HG02870 (cell line): ENCODE data around the gene CADPS2.
"Not testable (repeated sequence)": the region's sequence is repeated elsewhere in the genome, so short reads cannot be mapped to it uniquely, and the experiment has no call there.

Experiments used
- ATAC-seq: cut with Tn5 transposase; IDR thresholded peaks from one replicate; pipeline ENCODE4 v1.9.1; 2021; ENCODE audit warnings: mild to moderate bottlenecking, moderate library complexity; ENCODE audit not compliant: unreplicated experiment

Gene CADPS2

DNA sequence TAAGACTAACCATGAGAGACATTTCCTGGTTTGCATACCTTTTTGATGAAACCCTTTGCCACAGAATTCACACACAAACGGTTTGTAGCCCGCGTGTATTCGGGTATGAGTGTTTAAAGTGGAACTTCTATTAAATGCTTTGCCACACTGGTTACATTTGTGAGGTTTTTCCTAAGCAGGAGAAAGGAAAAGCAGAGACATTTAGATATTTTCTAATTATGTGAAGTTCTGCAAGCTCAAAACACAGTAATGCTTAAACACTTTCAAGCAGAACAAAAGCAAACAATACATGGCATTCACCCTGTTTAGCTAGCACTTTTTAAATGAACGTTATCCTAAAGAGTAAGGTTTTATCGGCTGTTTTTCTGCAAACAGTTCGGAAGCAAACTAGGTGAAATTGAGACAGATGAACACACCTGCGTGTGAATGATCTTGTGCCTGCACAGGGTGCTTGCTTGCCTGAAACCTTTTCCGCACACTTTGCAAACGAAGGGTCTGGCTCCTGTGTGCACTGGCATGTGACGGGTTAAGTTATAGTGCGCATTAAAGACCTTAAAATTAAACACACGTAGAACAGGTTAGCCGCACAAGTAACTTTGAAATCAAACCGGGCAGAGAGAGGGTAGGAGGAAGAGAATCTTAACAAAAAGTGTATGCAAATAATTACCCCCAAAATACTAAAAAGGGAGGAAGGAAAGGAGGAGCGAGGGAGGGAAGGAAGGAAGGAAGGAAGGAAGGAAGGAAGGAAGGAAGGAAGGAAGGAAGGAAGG is 583.3 kb downstream of the CADPS2 start:
- ATAC-seq: no peak

DNA sequence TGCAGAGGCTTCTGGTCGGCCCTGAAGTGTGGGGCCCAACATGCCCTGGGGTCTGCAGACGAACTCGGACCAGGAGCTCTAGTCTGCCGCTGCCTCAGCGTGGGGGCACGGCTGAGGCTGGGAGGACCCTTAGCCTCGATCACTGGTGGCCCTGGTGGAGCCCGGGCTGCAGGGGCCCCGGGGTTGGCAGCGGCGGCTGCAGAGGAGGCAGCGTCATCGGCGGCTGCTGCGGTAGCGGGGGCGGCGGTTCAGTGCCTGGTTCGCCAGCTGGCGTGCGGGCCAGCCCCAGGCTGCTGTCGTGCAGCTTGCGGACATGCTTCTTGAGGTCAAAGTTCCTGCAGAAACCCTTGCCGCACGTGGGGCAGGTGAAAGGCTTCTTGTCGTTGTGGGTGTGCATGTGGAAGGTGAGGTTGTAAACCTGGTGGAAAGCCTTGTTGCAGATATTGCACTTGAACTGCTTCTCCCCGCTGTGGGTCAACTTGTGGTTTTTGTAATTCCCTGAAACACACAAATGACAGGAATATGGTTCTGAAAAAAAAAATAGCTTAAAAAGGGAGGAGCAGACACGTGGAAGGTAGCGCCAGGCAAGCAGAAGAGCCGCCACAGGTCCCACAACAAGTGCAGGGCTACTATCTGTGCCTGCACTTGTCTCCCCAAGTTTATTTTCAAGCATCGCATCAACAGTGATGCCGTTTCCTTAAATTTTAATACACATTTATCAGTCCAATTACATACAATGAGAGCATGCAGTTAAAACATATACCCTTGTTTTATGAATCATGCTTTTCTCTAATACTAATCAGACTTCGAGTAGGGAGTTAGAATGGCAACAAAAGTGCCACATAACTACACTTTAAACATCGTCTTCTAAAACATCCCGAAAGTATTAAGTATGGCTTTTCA is 584.2 kb downstream of the CADPS2 start:
- no peak for ATAC-seq

DNA sequence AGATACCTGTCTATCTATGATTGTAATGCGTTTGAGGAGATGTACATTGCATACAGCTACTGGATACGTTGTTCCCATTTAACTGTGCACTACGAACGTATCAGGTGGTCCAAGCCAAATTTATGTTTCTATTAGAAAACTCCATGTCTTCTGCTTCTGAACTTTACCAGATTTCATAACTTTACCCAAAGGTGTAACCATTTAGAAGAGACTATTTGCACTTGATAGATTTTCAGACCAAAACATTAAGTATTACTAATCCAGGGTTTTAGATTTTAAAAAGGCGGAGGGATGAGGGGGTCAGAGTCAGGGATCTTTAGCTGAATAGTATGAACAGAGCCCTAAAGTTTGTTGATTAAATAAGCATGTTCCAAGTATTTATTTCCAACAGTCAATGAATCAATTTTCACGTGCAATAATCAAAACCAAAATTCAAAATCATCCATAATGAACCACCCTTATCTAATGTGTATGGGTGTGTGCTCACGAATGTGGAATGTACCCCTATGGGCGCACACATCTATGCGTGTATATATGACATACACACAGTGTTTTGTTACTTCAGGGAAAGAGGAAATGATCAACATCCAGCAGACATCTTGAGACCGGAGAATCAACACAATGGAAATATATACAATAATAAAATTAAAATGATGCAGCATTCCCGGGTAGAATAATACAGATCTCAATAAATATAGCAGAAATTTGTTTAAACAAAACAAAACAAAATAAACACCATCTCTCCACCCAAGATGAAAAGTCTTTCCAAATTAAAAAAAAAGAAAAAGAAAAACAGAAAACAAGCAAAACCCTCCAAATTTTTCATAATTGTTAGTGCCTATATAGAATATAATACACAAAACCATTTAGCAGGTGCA is 585.1 kb downstream of the CADPS2 start:
- ATAC-seq: no peak

DNA sequence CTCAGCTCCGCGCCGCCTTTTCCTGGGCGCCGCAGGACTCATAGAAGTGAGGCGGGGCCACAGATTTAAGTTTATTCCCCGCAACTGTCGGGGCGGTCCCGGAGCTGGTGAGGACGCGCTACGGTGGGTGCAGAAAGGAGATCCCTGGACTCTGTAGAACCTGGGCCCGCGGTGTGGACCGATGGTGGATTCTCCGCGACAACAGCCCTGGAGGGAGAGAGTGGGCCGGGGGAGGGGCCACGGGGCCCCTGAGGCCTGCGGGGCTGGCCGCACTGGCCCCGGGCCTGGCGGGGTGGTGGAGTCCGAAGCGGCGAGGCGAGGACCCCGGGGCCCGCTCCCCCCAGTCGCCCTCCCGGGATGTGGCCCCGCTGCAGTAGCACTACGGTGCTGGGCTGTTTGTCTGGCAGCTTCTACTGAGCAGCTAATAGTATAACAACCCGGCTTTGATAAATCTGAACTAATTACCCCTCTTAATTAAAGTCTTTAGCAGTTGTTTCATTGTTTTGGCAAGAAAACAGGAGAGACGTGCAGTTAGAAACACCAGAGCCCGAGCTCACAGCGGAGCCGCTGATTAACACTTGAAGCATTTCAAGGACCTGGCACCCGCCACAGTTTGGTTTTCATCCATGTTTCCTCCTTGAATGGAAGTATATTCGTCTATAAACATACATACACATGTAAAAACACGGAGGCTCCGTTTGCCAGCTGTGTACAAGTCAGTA is 585.9 kb downstream of the CADPS2 start:
- no peak for ATAC-seq

DNA sequence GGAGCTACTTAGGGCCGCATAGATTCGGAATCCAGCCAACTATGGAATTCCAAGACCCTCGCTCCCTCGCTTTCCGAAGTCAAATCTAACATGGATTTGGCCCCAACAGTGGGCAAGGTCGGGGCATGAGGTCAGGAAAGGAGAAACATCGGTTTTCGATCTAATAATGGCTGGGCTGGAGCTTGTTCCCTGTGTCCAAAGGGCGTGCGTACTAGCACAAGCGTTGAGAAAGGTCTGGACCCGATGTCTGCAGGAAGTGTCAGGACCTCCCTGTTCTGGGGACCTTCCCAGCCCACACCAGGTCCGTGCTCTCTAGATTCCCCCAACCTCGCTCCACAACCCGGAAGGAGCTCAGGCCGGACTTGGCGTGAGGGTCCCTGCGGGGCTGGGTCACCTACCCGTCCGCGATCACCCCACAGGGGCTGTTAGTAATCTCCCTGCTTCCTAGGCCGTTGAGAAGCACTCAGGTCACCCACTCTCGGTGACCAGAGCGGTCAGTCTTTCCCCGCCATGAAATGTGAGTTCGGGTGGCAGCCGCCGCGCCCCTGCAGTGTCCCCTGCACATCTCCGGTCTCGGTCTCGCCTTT is 586.5 kb downstream of the CADPS2 start:
- ATAC-seq: no peak

DNA sequence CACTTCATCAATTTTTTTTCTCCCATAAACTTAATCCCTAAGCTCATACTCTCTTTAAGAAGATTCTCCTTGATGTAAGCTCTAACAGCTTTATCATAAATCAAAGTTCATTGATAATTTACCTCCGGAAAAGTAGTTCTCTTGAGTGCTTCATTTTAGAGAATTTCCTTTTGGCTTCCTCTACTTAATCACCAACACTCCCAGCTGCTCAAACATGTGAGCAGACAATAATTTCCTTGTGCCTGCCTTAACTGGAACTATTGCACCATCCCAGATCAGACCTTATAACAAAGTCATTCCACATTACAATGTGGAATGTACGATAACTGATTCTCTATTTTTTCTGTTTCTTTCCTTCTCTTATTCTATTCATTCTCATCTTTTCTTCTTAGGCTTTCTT is 587.6 kb downstream of the CADPS2 start:
- ATAC-seq: no peak

DNA sequence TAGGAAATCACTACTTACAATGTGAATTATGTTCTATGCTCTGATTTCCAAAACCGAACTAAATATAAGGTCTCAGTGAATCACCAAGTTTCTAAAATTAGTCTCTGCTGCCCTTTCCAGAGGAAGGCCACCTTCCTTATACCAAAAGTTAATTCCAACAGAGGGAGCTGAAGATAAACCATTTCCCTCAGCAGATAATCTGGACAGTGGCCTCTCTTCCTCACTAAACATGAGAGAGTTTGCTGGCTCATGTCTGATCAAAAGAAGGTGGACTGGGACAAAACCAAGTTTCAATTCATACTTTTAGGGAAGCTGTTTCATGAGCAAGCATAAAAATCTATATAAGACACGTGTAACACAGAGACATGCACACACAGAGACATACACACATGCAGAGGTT is 588.1 kb downstream of the CADPS2 start:
- no peak for ATAC-seq

DNA sequence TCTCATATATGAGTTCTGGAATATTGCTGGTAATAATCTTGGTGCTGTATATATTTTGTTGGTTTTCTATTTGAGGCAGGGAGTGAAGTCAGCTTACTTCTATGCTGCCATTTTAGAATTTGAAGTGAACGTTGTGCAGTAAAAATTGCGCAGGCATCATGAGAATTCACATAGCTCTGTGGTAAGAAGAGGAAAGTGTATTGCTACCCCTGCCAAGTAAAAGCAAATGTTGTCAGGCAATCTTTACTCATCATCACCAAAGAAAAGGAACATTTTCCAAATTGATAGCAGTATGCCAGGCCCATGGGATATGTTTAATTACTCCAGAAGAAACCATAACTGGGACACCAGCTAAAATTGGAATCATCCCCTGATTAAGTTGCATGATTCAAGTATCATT is 595.1 kb downstream of the CADPS2 start:
- no peak for ATAC-seq

DNA sequence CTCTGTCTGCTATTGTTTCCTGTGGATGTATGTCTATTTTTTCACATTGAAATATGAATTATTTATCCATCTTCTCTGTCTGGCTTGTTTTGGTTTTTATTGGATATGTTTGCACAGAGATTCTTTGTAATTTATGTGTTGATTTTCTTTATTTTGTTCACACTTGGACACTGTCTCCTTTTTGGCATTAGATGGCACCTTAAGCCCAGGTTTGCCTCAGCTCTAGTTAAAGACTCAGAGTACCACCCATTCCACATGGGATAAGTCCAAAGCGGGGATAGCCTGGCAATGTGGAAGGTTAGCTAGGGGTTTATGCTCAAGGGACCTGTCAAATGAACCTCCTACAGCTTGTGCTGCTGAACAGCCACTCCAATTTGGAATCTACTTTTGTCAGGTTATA is 595.8 kb downstream of the CADPS2 start:
- ATAC-seq: no peak

DNA sequence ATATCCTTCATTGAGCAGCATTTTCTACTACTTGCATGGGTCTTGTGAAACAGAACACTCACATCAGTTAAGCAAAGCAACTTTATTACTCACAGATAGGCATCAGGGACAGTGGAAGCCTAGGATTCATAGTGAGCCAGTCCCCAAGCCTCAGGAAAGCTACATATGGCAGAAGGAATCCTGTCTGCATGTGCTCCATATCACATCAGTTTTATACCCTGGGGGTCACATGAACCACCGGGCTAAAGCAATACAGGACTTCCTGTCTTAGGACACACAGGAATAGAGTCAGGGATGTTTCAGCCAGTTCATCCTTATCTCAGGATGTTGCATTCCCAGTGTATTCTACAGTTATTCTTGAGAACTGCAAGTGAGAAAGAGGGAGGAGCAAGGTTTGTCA is 596.8 kb downstream of the CADPS2 start:
- no peak for ATAC-seq

DNA sequence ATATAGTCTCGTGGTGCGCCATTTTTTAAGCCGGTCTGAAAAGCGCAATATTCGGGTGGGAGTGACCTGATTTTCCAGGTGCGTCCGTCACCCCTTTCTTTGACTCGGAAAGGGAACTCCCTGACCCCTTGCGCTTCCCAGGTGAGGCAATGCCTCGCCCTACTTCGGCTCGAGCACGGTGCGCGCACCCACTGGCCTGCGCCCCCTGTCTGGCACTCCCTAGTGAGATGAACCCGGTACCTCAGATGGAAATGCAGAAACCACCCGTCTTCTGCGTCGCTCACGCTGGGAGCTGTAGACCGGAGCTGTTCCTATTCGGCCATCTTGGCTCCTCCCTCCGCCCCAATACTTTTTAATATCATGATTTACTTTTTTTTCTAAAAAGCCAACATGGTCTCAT is 601.7 kb downstream of the CADPS2 start:
- not testable (repeated sequence) for ATAC-seq

DNA sequence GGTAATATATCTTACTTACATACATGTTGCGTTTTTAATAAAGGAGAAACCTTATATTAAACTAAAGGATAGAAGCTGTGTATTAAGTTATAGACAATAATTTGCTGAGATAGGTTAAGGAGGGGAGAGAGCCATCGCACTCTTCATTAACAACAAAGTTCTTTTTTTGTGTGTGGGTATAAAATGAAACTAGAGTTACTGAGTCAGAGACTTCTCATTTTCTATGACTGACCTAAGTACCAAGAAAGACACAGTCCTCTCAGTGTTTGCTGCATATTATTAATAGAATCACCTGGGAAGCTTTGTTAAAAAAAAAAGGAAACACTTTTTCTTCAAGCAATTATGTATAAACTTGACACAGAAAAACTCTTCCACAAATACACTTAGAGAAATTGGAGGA is 613.1 kb downstream of the CADPS2 start:
- no peak for ATAC-seq

DNA sequence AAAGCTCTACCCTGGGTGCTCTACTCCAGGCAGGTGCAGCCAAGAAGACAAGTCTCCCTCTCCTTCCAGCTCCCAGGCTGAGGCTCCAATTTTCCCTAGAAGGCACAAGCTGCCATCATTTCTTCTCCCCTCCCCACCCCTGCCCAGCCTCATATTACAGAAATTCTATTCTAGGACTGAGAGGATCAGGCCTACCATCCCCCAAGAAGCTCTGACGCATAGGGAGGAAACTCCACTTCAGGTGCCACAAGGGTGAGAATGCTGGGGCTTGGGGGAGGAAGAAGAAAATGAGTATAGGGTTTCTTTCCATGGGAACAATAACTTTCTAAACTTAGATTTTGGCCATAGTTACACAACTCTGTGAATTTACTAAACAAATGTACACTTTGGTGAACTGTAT is 617.0 kb downstream of the CADPS2 start:
- ATAC-seq: no peak
